HCEC 1CT (cell line): Measurements from ENCODE around the gene NTN1.
"Not testable (repeated sequence)": the region's sequence is repeated elsewhere in the genome, so short reads cannot be mapped to it uniquely, and the experiment has no call there.

Experiments used
- DNase-seq: peaks from one replicate; pipeline ENCODE4 v3.0.0-alpha.2; 2017

Gene NTN1

GRCh38 chr17:9256751-9257629 is 235.7 kb downstream of the NTN1 start:
- DNase-seq, result no peak

GRCh38 chr17:9257630-9257965 is 236.3 kb downstream of the NTN1 start:
- DNase-seq, result not testable (repeated sequence)

GRCh38 chr17:9258115-9259015 is 237.1 kb downstream of the NTN1 start:
- DNase-seq, result no peak

- no peak for DNase-seq
Measured at GRCh38 chr17:9259419-9259818, 238.1 kb downstream of the NTN1 start.

GRCh38 chr17:9261081-9262012 is 240.0 kb downstream of the NTN1 start:
- no peak for DNase-seq

- no peak for DNase-seq
Measured at GRCh38 chr17:9266031-9266680, 244.8 kb downstream of the NTN1 start.

- no peak for DNase-seq
Measured at GRCh38 chr17:9266697-9267117, 245.4 kb downstream of the NTN1 start.

- DNase-seq, result no peak
Measured at GRCh38 chr17:9268546-9268945, 247.2 kb downstream of the NTN1 start.

GRCh38 chr17:9269350-9270035 is 248.2 kb downstream of the NTN1 start:
- DNase-seq, result no peak

GRCh38 chr17:9270921-9271320 is 249.6 kb downstream of the NTN1 start:
- DNase-seq, result no peak

GRCh38 chr17:9271989-9272388 is 250.7 kb downstream of the NTN1 start:
- no peak for DNase-seq

- DNase-seq, result no peak
Measured at GRCh38 chr17:9272501-9273200, 251.3 kb downstream of the NTN1 start.

- DNase-seq, result no peak
Measured at GRCh38 chr17:9273428-9274391, 252.4 kb downstream of the NTN1 start.

GRCh38 chr17:9274973-9275372 is 253.7 kb downstream of the NTN1 start:
- no peak for DNase-seq

- DNase-seq, result no peak
Measured at GRCh38 chr17:9279893-9280292, 258.6 kb downstream of the NTN1 start.

- DNase-seq, result no peak
Measured at GRCh38 chr17:9283909-9284308, 262.6 kb downstream of the NTN1 start.

- no peak for DNase-seq
Measured at GRCh38 chr17:9284884-9285283, 263.6 kb downstream of the NTN1 start.

- DNase-seq, result no peak
Measured at GRCh38 chr17:9285602-9286427, 264.5 kb downstream of the NTN1 start.

GRCh38 chr17:9286434-9286833 is 265.1 kb downstream of the NTN1 start:
- DNase-seq, result no peak
